Measurements from ENCODE around the gene NKX6-1.

DNA sequence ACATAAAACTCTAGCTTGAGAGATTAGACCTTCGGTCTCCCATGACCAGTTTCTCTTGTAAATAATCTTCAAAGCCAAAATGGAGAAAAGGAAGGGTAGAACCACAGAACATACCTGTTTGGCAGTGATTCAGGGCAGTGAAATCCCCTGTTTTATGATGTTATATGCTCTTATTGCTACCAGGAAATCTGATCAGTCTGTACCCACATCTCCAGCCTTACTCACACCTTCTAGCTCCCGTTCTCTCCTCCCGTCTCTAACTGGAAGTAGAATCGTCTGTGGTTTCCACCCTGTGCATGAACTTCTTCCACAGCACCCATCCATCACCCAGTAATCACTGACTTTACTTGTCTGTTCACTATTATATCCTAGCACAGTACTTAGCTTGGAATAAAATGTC lies 42.9 kb downstream of the NKX6-1 start:
- TF ChIP-seq, protein P1, sequence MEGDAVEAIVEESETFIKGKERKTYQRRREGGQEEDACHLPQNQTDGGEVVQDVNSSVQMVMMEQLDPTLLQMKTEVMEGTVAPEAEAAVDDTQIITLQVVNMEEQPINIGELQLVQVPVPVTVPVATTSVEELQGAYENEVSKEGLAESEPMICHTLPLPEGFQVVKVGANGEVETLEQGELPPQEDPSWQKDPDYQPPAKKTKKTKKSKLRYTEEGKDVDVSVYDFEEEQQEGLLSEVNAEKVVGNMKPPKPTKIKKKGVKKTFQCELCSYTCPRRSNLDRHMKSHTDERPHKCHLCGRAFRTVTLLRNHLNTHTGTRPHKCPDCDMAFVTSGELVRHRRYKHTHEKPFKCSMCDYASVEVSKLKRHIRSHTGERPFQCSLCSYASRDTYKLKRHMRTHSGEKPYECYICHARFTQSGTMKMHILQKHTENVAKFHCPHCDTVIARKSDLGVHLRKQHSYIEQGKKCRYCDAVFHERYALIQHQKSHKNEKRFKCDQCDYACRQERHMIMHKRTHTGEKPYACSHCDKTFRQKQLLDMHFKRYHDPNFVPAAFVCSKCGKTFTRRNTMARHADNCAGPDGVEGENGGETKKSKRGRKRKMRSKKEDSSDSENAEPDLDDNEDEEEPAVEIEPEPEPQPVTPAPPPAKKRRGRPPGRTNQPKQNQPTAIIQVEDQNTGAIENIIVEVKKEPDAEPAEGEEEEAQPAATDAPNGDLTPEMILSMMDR (conservative IDR thresholded peaks at IDR 0.05; ENCODE audit: low read length): no peak
- no peak for TF ChIP-seq EZH2phosphoT487 (IDR thresholded peaks at IDR 0.05; ENCODE audit: borderline replicate concordance, low read depth, low read length)

All from OCI-LY7 (cell line).